CD1c-positive myeloid dendritic cell (primary cell): ENCODE data around the gene TEDC2.
A peak's percentile ranks its signal among the peaks of the same experiment; 100 is the strongest.

ENCODE experiments used
- DNase-seq: peaks from one replicate; pipeline ENCODE4 v3.0.0-alpha.2; 2016; ENCODE audit errors: extremely low spot score

The TEDC2 gene

DNA sequence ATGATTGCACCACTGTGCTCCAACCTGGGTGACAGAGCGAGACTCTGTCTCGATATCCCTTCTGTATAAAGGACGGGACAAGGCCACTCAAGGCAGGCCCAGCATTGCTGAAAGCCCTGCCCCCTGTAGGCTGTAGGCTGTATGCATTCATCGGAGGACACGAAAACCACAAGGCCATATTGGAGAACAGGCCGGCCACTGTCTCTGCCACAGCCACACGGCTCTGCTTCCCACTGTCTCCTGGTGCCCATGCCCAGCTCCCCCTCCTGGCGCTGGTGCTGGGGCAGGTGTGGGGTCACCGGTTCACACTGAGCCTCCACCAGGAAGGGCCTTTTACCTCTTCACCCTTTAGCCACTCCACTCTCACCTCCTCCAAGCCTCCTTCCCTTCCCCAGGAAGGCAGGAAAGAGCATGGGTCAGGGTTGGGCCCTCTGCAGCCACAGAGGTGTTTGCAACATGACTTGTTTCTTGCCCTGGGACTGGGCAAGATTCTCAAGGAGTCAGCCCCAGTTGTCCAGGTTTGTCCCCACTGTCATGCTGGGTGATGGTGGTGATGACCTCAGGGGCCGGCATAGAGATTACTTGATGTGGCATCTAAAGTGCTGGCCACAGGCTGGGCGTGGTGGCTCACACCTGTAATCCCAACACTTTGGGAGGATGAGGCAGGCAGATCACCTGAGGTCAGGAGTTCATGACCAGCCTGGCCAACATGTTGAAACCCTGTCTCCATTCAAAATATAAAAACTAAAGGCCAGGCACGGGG, 5.9 kb downstream of the TEDC2 start:
- DNase-seq, result no peak

DNA sequence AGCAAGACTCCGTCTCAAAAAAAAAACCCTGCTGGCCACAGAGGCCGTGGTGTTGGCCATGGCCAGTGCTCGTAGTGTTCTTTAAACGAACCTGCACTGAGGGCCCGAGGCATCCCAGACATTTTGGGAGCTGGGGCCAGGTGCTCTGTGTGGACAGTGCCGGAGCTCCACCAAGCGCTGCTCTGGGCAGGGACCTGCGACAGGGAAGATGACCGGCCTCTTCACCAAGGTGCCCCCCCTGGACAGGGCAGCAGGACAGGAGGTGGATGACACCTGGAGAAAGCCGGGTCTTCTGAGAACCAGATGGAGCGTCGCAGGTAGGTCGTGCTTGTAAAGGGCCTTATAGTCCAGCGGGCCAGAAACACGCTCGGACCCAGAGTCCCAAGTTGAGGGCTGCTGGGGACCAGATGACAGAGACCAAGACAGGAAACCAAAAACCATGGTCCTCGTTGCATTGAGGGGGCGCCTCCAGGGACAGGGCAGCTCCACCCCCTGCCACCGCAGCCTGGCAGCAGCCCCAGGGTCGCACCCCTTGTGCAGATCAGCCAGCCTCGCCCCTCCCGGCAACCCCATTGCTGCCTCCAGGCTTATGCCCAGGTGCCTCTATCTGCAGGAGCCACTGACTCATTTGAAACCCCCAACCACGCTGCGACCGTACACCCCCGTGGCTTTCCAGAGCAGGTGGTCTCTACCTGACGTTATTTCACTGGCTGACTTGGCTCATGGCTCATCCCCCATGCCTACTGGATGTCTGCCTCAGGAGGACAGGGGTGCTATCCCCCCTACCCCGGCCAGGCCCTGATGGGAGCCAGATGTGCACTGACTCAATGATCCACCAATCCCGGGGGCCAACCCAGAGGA, 7.0 kb downstream of the TEDC2 start:
- no peak for DNase-seq

DNA sequence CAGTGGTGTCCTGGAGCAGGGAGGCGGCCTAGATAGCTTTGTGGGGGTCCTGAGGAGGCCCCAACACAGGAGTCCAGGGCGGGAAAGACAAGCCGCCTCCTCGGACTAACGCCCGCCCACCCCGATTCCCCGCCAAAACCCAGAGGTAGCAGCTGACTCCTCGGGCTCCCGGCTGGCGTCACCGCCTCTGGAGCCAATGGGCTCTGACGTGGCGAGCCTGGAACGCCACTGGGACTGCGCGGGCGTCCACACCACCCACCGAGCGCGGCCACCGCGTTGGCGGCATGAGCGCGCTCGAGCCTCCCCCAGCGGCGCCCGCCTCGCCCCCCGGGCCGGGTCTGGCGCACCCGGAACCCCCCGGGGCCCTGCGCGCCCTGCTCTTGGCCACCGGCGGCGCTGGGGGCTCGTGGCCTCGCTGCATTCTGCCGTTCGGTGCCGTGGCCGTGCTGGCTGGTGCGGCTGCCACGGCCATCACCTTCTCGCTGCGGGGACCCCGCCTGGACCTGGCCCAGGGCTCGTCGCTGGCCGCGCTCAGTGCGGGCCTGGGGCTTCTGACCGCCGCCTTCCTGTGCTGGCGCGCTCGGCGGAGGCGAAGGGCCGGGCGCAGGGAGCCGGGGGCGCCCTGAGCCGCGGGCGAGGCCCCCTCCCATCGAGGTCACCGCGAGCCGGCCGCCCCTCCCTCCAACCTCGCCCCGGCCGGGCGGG, 7.8 kb downstream of the TEDC2 start:
- DNase-seq, result peak; percentile 58

DNA sequence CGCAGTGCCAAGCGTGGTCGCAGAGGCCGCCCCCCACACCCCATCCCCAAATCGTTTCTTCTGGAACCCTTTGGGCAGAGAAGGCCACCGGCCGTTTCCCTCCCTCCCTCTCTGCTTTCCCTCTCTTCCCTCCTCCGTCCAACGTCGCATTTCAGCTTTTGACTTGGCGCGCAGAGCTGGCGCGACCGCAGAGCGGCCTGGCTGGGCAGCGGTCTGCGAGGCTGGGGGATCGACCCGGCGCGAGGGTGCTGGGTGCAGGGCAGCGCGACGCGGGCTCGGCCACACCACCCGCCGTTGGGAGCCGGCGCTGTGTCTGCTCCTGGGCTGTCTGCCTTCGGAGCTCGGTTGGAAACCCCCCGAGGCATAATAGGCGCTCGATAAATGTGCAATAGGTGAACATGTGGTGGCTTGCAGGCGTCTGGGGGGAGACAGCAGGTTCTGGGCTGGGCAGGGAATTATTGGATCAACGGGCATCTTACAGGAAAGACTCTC, 8.4 kb downstream of the TEDC2 start:
- no peak for DNase-seq

DNA sequence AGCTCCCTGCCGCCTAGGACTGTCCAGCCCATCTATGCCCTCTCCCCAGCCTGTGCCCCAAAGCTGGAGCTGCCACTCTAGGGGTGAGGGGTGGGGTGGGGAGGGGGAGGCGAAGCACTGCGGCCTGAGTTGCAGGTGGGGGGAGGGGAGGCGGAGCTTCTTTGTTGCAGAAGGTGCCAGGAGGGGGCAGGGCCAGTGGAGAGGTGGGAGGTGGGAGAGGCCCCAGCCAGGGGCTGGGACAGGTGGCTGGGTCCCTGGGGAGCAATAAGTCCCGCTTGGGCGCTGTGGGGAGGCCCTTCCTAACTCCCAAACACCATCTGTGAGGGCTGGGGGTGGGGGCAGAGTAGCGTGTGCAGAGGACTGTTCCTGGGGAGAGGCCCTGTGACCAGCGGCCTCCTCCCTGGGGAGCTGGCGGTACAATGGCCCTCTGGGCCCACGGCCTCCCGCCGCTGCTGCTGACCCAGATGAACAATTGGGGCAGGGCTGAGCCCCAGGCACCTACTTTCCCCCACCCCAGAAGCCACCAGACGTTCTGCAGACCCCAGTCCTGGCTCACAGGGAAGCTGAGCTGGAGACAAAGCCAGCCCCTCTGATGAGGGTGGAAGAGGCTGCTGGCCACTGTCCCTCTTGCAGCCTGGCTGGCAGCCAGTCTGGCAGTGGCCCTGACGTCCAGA, 9.0 kb downstream of the TEDC2 start:
- no peak for DNase-seq

DNA sequence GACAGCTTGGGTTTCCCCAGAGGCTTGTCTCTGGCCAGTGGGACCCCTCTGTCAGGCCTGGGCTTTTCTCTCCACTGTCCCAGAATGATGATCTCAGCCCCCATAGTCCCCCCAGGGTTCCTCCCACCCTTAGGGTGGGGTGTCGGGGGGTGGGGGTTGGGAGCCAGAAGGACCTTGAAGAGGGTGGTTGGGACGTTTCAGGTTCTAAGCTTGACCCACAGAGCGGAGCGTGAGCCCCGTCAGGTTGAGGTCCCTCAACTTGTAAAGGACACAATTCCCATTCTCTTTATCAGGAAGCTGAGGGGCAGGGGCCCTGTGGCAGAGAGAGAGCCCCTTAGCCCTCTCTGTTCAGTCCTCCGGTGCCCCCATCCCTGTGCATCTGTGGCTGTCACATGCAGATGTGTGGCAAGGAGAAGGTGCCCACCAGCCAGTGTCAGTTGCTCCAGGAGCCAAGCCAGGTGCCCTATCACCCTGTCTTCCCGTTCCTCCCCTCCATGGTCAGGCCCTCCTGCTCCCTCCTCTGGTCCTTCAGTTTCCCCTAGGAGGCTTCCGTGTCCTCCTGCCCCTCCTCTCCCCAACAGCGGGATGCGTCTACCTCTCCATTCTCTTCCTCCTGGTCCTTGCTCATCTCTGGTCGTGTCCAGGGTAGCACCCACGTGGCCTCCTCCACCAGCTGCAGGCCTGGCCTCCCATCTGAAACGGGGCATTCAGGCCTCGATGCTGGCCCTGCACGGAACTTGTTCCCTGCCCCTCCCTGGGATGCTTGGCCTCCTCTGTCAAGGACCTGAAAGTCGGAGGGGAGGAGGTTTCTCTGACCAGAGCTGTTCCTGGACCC, 9.7 kb downstream of the TEDC2 start:
- DNase-seq, result no peak

DNA sequence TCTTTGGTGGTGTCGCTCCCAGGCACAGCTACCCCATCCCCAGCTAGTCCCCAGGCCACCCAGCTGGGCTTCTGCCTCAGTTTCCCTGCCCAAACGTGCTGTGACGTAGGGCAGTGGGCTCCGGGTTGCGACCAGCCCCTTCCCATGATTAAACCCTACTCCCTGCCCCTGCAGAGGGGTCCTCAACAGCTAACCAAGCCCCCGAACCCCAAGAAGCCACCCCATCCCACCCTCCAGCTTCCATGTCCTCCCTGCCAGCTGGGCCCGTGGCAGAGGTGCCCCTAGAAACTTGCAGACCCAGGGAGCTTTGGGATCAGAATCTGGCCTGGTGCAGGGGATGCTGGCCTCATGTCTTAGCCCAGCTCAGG, 10.3 kb downstream of the TEDC2 start:
- no peak for DNase-seq

DNA sequence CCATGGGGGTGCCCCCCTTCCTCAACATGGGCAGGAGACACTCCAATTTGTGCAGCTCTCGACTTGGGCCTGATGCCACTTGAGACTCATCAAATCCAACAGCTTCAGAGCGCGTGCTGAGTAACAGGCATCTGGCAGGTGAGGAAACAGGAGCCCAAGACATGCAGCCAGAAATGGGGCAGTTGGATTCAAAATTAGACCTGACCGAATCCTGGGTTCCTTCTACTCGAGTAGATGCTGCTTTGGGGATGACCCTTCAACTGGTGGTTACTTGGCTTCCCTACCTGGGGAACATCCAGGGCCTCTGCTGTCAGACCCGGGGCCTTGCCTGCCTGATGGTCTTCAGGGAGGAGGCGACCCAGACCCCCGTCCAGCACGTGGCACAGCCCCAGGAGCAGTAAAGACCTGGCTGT, 10.7 kb downstream of the TEDC2 start:
- DNase-seq, result no peak

DNA sequence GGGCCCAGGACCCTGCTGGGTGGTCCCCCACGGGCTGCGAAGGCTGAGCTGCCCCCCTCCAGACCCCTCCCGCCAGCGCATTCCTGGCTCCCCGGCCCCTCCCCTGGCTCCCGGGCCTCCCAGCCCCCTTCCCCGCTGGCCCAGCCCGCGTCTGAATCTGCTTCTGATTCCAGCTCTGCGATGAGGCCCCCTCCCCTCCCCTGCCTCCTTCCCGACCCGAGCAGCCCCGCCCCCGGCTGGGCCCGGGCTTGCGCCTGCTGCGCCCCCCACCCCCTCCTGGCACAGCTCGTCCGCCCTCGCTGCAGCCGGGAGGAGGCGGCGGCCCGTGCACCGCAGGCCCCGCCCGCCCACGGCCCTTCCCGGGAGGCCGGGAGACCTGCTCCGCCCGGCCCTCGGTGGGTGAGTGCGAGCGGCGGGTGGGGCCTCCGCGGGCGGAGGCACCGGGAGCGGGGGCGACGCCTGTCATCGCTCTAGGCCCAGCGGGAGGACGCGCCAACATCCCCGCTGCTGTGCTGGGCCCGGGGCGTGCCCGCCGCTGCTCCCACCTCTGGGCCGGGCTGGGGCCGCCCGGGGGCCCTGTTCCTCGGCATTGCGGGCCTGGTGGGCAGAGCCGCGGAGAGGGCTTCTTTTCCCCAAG, 11.2 kb downstream of the TEDC2 start, which contains the start of gene NTN3:
TSS of gene NTN3 (plus strand) at position 282 of the 637 bp plus-strand sequence. CDS start 405 bp downstream, outside the sequence.
- peak; percentile 39 for DNase-seq

DNA sequence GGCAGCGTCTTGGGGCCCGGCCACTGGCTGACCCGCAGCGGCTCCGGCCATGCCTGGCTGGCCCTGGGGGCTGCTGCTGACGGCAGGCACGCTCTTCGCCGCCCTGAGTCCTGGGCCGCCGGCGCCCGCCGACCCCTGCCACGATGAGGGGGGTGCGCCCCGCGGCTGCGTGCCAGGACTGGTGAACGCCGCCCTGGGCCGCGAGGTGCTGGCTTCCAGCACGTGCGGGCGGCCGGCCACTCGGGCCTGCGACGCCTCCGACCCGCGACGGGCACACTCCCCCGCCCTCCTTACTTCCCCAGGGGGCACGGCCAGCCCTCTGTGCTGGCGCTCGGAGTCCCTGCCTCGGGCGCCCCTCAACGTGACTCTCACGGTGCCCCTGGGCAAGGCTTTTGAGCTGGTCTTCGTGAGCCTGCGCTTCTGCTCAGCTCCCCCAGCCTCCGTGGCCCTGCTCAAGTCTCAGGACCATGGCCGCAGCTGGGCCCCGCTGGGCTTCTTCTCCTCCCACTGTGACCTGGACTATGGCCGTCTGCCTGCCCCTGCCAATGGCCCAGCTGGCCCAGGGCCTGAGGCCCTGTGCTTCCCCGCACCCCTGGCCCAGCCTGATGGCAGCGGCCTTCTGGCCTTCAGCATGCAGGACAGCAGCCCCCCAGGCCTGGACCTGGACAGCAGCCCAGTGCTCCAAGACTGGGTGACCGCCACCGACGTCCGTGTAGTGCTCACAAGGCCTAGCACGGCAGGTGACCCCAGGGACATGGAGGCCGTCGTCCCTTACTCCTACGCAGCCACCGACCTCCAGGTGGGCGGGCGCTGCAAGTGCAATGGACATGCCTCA, 12.0 kb downstream of the TEDC2 start:
- DNase-seq, result no peak

DNA sequence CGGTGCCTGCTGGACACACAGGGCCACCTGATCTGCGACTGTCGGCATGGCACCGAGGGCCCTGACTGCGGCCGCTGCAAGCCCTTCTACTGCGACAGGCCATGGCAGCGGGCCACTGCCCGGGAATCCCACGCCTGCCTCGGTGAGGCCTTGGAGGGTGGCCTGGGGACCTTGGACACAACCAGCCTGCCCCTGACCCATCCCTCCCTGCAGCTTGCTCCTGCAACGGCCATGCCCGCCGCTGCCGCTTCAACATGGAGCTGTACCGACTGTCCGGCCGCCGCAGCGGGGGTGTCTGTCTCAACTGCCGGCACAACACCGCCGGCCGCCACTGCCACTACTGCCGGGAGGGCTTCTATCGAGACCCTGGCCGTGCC, 12.6 kb downstream of the TEDC2 start:
- DNase-seq, result no peak

DNA sequence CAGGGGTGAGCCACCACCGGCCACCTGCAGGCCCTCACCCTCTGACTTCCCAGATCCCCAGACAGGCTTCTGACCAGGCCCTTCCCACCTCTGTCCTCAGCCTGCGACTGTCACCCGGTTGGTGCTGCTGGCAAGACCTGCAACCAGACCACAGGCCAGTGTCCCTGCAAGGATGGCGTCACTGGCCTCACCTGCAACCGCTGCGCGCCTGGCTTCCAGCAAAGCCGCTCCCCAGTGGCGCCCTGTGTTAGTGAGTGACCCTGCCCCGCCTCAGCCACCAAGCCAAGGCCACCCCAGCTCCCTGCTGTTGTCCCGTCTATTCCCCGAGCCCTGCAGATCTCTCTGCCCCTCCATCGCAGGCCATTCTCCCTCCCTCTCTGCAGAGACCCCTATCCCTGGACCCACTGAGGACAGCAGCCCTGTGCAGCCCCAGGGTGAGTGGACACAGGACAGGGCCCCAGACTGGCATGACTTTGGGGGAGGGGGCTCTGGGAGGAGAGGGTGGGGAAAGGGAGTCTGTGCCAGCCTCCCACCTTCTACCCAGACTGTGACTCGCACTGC, 13.1 kb downstream of the TEDC2 start:
- no peak for DNase-seq

DNA sequence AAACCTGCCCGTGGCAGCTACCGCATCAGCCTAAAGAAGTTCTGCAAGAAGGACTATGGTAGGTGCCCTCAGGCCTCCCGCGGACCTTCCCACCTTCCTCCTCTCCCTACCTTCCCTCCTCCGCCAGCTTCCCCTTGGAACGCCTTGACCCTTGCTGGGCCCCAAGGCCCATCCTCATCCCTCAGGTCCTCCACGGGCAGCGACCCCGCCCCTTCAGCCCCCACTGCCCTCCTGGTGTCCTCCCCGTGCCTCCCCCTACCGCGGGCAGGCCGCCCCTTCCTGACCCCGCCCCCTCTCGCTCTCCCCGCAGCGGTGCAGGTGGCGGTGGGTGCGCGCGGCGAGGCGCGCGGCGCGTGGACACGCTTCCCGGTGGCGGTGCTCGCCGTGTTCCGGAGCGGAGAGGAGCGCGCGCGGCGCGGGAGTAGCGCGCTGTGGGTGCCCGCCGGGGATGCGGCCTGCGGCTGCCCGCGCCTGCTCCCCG, 13.6 kb downstream of the TEDC2 start:
- no peak for DNase-seq

DNA sequence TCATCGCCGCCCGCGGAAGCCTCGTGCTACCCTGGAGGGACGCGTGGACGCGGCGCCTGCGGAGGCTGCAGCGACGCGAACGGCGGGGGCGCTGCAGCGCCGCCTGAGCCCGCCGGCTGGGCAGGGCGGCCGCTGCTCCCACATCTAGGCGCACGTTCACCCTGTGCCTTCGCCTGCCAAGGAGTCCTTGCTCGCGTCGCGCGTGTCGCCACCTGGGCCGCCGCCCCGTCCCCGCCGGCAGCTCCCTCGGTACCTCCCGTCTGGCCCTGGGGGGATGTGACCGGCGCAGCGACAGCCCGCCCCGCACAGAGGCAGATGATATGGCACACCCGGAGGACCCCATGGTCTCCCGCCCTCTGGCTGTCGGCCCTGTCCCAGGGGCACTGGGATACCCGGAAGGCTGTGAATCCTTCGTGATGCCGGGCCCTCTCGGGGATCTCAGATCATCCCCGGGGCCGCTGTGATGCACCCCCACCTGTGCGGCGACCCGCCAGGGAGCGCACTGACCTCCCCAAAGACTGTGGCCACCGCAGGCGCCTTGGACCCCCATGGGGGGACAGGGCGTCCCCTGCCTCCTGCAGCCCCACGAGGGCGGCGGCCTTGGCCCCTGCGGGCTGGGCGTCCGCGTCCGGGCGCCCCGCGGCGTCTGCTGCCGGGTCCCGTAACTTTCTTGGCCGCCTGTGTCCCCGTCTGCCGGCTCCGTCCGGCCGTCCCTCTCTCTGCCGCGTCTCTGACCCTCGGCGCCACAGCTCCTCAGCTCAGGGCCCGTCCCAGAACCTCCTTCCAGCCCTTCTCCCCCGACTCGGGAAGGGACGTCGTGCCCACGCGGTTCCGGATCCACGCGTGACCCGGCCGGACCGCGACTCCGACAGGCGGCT, 14.3 kb downstream of the TEDC2 start:
- DNase-seq, result peak; percentile 72

DNA sequence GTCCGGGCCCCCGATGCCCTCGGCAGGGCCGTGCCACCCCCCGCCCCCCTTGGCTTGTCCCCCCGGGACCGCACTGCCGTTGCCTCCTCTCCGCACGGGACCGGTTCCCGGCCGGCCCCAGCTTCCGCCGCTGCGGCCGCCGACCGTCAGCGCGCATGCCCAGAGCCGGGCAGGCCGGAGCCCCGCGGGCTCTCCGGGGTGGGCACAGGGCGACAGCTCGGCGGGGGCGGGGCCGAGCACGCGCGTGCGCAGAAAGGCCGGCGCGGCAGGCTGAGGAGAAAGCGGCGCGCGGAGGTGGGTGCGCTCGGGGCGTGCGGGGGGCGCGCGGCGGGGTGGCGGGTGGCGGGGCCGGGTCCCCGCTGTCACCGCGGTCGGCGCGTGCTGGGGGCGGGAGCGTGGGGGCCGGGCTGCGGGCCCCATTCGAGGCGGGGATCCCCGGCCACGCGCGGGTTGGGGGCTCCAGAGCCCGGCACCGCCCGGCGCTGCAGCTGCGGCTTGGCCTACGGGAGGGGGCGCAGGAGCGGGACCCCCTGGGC, 15.0 kb downstream of the TEDC2 start, which contains the start of gene TBC1D24:
TSS of gene TBC1D24 (plus strand) at position 251 of the 536 bp plus-strand sequence. CDS start 21,022 bp downstream, outside the sequence.
- DNase-seq, result peak; percentile 92

DNA sequence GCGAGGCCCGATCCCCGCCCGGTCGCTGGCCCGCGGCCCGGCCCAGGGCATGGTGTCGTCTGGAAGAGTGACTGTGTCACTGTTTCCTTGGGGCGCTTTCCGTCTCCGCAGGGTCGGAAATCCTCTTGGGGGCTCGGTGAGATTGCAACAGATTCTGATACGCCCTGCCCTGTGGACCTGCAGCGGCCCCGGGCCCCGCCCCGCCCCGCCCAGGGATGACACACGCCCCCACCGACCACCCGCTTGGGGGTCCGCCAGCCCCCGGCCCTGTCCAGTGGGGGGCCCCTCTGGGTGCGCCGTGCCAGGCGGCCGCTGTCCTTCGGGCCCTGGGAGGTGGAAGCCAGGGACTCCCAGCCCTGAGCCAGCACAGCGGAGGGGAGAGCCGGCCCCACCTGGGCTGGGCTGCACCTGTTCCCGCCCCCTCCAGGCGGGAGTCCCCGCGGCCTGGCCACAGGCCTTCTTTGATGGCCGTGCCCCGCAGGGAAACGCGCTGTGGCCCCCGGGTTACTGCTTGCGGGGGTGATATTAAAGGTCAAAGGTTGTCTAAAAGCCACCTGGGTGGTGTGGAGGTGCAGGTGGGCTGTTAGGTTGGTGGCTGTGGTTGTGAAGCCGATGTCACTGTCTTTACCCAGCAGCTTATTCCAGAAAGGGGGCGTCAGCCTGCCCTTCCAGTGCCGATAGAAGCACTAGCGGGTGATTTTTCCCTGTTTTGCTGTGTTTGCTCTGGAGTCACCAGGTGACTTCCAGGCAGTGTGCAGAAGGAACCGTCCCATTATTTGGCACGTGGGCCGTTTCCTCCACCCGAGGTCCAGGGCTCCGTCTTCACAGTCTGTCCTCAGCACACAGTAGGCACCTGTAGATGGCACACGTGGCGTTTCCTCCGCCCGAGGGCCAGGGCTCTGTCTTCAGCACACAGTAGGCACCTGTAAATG, 15.8 kb downstream of the TEDC2 start:
- no peak for DNase-seq
